HG02852 (cell line): ENCODE data around the gene PARVB.

Experiments
- ATAC-seq: cut with Tn5 transposase; IDR thresholded peaks from one replicate; pipeline ENCODE4 v1.9.1; 2021; ENCODE audit warnings: mild to moderate bottlenecking, moderate library complexity; ENCODE audit not compliant: unreplicated experiment

The PARVB gene

GRCh38 chr22:44130076-44130711, 106.1 kb downstream of the PARVB start:
- ATAC-seq, result no peak

GRCh38 chr22:44131412-44131811, 107.3 kb downstream of the PARVB start:
- ATAC-seq, result no peak

GRCh38 chr22:44131989-44132685, 108.0 kb downstream of the PARVB start:
- ATAC-seq, result no peak

- no peak for ATAC-seq
These were observed 108.6 kb downstream of the PARVB start for GRCh38 chr22:44132724-44133123.

GRCh38 chr22:44133161-44133560, 109.1 kb downstream of the PARVB start:
- no peak for ATAC-seq

GRCh38 chr22:44133901-44134571, 109.9 kb downstream of the PARVB start:
- ATAC-seq, result no peak

- no peak for ATAC-seq
These were observed 112.0 kb downstream of the PARVB start for GRCh38 chr22:44136112-44136511.

GRCh38 chr22:44136786-44137185, 112.7 kb downstream of the PARVB start:
- no peak for ATAC-seq

- no peak for ATAC-seq
These were observed 113.3 kb downstream of the PARVB start for GRCh38 chr22:44137415-44137814.

GRCh38 chr22:44139773-44140172, 115.7 kb downstream of the PARVB start:
- ATAC-seq, result no peak

GRCh38 chr22:44142421-44143104, 118.5 kb downstream of the PARVB start:
- ATAC-seq, result no peak

- no peak for ATAC-seq
These were observed 119.0 kb downstream of the PARVB start for GRCh38 chr22:44143105-44143474.

GRCh38 chr22:44143579-44143978, 119.5 kb downstream of the PARVB start:
- no peak for ATAC-seq

GRCh38 chr22:44144046-44144569, 120.0 kb downstream of the PARVB start:
- ATAC-seq, result no peak

GRCh38 chr22:44145544-44145943, 121.4 kb downstream of the PARVB start:
- ATAC-seq, result no peak

- no peak for ATAC-seq
These were observed 122.2 kb downstream of the PARVB start for GRCh38 chr22:44146088-44146861.

- no peak for ATAC-seq
These were observed 123.0 kb downstream of the PARVB start for GRCh38 chr22:44147008-44147645.

- ATAC-seq, result no peak
These were observed 123.9 kb downstream of the PARVB start for GRCh38 chr22:44147821-44148574.

- no peak for ATAC-seq
These were observed 127.6 kb downstream of the PARVB start for GRCh38 chr22:44151676-44152075.
